GM10248 (cell line): Measurements from ENCODE around the gene ICE2.

ENCODE experiments used
- CTCF ChIA-PET: fragments of 300-600 bp; sonication (Branson Sonifier 250); formaldehyde crosslinking; extraction: SDS; loops from one replicate; lab custom pipeline; 2021; ENCODE audit warnings: antibody characterized with exemption; lab: Yijun Ruan, JAX
- POLR2A ChIA-PET: fragments of 350-650 bp; sonication (Branson Sonifier 250); formaldehyde crosslinking; extraction: SDS; loops from one replicate; lab custom pipeline; 2020; ENCODE audit warnings: antibody characterized with exemption; lab: Yijun Ruan, JAX
- DNase-seq: peaks from one replicate; pipeline ENCODE4 v3.0.0; 2012; ENCODE audit errors: extremely low spot score
- CTCF ChIP-seq: IDR thresholded peaks from 2 replicates; pipeline ENCODE4 v1.5.1; 2012; ENCODE audit warnings: mild to moderate bottlenecking, low read depth; ENCODE audit errors: extremely low read depth, missing control alignments, control extremely low read depth

Gene ICE2

DNA sequence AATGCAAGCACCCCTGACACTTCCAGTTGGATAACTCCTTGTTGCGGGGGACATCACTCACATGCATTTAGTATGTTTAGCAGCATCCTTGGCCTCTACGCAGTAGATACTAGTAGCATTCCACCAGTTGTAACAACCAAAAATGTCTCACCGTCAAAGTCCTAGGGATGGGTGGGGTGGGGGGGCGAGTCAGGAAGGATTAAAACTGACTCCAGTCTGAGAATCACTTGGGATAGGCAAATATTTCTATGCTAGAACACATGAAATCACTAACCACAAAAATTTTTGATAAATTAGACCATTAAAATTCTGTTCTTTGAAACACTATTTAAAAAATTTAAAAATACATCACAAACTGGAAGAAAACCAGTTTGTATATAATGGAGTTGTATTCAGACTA is 18.0 kb downstream of the ICE2 start:
- ChIA-PET CTCF (no interaction called here), POLR2A (no interaction called here)
- TF ChIP-seq CTCF, result no peak
- DNase-seq, result no peak

DNA sequence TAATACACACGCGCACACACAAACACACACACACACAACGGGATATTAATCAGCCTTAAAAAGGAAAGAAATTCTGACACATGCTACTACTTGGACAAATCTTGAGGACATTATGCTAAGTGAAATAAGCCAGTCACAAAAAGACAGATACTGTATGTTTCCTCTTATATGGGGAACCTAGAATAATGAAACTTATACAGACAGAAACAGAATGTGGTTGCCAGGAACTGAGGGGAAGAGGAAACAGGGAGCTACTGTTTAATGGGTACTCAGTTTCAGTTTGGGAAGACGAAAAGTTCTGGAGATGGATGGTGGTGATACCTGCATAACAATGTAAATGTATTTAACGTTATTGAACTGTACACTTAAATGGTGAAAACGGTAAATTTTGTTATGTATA is 20.2 kb downstream of the ICE2 start:
- CTCF ChIA-PET, result no interaction called here
- POLR2A ChIA-PET, result no interaction called here
- TF ChIP-seq CTCF, result no peak
- no peak for DNase-seq

DNA sequence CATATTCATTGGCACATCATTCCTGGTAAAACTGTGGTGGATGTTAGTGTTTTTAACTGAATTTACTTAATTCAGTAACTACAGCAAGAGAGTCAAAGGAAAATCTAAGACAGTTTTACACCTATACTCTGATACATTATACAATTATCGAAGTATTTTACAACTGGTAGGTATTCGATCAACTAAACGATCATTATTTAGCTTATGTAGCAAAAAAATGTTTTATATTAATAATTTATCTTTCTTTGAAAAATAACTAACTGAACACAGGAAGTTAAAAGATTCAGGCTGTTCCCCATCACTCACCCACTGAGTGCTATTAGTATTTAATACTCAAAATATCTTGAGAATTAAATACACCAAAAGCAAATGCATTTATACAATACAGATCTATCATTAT is 21.0 kb downstream of the ICE2 start:
- TF ChIP-seq CTCF, result no peak
- ChIA-PET CTCF (no interaction called here), POLR2A (no interaction called here)
- no peak for DNase-seq

DNA sequence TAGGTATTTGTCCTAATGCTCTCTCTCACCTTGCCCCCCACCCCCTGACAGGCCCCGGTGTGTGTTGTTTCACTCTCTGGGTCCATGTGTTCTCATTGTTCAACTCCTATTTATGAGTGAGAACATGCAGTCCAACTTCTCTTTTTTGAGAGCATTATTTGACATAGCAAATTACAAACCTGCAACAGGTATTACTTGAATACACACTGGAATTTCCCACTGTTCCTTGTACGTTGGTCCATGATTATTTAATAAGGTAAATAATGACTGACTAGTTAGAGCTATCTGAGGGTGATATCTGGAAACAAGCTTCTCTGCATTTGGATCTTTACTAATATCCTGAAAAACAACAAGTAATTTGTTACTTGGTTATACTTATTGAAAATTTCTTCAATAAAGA is 24.1 kb downstream of the ICE2 start:
- TF ChIP-seq CTCF, result no peak
- DNase-seq, result no peak
- POLR2A ChIA-PET, result interaction anchor here (0.7 kb wide), 1 partner anchor 44 kb away, joined by 3 read pairs; no protein-coding TSS in a partner anchor
- CTCF ChIA-PET, result interaction anchor here (1.2 to 1.8 kb wide), 4 partner anchors 9 to 16 kb away, joined by 3 to 4 read pairs (median 4); no protein-coding TSS in a partner anchor

DNA sequence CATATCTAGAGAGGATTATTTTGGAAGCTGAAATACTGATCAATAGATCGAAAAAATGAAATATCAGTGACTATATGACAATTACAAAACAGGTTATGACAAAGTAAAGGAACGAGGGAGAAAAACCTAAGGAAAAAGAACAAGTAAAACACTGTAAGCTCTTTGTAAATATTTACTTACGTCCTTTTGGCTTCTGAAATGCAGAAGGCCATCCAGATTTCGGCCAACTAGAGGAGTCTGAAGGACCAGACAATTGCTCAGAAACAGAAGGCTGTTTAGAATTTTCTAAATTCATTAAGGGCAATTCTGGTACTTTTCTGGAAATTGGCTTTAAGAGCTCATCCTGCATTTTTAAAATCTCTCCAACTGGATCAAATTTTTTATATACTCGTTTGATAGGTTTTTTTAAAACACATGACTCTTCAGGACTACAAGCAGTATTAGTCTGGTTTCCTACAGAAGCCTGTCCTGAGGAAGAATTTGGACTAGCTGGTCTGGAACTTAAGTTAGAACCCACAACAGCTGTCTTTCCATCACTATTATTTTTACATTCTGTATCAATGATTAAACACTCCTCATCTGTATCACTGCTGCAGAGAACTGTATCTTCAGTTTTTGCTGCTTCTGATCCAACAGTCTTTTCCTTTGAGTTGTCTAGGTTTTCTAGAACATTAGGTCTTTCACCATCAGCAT is 30.1 kb downstream of the ICE2 start:
- DNase-seq, result no peak
- CTCF ChIA-PET, result interaction anchor here (1.1 to 1.6 kb wide), 4 partner anchors 9 to 71 kb away, joined by 4 to 5 read pairs (median 4); no protein-coding TSS in a partner anchor
- POLR2A ChIA-PET, result no interaction called here

DNA sequence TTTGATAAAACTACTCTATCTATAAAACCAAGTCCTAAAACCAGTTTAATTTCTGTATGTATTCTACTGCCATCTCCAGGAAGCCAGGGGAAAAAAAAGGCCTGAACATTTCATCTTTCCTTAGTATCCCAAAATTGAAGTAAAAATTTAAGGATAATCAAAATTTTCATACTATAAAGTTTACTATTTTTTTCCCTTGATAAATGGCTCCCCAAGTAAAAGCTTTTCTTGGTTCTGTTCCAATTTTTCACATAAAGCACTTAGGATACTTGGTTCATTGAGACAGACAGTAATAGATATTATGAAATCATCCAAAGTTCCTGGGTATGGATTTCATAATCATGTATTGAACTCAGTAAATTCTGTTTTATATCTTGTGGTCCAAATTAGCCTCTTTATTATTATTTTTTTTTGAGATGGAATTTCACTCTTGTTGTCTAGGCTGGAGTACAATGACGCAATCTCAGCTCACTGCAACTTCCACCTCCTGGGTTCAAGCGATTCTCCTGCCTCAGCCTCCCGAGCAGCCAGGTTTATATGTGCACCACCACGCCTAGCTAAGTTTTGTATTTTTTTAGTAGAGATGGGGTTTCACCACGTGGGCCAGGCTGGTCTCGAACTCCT is 34.5 kb downstream of the ICE2 start:
- DNase-seq, result no peak
- ChIA-PET POLR2A (no interaction called here), CTCF (interaction anchor here (1.6 to 1.9 kb wide), 3 partner anchors 11 to 85 kb away, joined by 4 to 5 read pairs (median 5); no protein-coding TSS in a partner anchor)

More for the DNA sequence above, 30.1 kb downstream of the ICE2 start:
- TF ChIP-seq CTCF, result no peak

More for the DNA sequence above, 34.5 kb downstream of the ICE2 start:
- no peak for TF ChIP-seq CTCF
